WTC11 (cell line): ENCODE data around the gene IL17RC.

ENCODE experiments used
- CBFB ChIP-seq: sonication (generic); formaldehyde crosslinking; IDR thresholded peaks from 2 replicates; pipeline ENCODE4 v1.8.1; 2022; ENCODE audit warnings: mild to moderate bottlenecking, low read depth, missing genetic modification reagents
- FOXP1 ChIP-seq: sonication (generic); formaldehyde crosslinking; IDR thresholded peaks from 2 replicates; pipeline ENCODE4 v1.8.0; 2022; ENCODE audit warnings: missing genetic modification reagents, mild to moderate bottlenecking, moderate library complexity, borderline replicate concordance
- GTF2I ChIP-seq: fragments of 250-450 bp; sonication (Bioruptor Pico); conservative IDR thresholded peaks from 2 replicates; pipeline ENCODE4 v1.4.0; 2021; ENCODE audit warnings: mild to moderate bottlenecking
- IRF2 ChIP-seq: sonication (generic); formaldehyde crosslinking; IDR thresholded peaks from 2 replicates; pipeline ENCODE4 v1.8.0; 2022; ENCODE audit warnings: low read depth, missing genetic modification reagents, borderline replicate concordance
- JAZF1 ChIP-seq: fragments of 250-450 bp; sonication (Bioruptor Pico); IDR thresholded peaks from 2 replicates; pipeline ENCODE4 v1.9.0; 2021; ENCODE audit warnings: moderate library complexity, mild to moderate bottlenecking, inconsistent platforms
- ZNF263 ChIP-seq: sonication (generic); formaldehyde crosslinking; IDR thresholded peaks from 2 replicates; pipeline ENCODE4 v1.8.1; 2022; ENCODE audit warnings: low read depth, mild to moderate bottlenecking, moderate library complexity, missing genetic modification reagents
- TF ChIP-seq, protein P1 (sequence below): fragments of 200-600 bp; IDR thresholded peaks from 2 replicates; pipeline ENCODE4 v1.8.0; 2022; ENCODE audit warnings: antibody characterized with exemption
- TF ChIP-seq, protein P2 (sequence below): sonication (generic); formaldehyde crosslinking; IDR thresholded peaks from 2 replicates; pipeline ENCODE4 v1.8.1; 2023; ENCODE audit warnings: mild to moderate bottlenecking, missing genetic modification reagents, moderate library complexity
- TF ChIP-seq, protein P3 (sequence below): sonication (generic); formaldehyde crosslinking; IDR thresholded peaks from 2 replicates; pipeline ENCODE4 v1.8.0; 2023; ENCODE audit warnings: mild to moderate bottlenecking, missing genetic modification reagents

DNA sequence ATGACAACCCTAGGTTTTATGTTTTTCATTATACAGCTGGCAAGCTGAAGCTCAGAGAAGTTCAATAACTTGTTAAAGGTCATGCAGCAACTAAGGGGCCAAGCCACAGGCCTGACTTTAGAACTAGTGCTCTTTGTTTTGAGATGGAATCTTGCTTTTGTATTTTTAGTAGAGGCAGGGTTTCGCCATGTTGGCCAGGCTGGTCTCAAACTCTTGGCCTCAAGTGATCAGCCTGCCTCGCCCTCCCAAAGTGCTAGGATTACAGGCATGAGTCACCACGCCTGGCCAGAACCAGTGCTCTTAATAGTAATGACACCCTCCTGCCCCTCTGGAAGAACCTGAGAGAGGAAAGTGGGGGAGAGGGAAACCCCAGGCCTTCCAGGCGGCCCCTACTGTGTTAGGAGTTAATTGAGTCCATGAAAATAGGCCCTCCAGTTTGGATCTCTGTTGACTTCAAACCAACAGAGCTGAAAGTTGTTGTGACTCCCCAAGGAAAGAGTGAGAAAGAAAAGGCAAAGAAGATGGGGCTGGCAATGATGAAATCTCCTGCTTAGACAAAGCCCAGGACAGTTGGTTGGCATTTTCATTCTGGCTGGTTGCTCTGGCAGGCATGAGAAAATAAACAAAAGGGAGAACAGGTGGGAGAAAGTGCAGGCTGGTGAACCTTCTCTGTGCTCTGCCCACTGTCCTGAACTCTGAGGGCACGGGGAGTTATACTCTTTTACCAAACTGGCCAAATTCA is 38.9 kb downstream of the IL17RC start:
- TF ChIP-seq, protein P1, sequence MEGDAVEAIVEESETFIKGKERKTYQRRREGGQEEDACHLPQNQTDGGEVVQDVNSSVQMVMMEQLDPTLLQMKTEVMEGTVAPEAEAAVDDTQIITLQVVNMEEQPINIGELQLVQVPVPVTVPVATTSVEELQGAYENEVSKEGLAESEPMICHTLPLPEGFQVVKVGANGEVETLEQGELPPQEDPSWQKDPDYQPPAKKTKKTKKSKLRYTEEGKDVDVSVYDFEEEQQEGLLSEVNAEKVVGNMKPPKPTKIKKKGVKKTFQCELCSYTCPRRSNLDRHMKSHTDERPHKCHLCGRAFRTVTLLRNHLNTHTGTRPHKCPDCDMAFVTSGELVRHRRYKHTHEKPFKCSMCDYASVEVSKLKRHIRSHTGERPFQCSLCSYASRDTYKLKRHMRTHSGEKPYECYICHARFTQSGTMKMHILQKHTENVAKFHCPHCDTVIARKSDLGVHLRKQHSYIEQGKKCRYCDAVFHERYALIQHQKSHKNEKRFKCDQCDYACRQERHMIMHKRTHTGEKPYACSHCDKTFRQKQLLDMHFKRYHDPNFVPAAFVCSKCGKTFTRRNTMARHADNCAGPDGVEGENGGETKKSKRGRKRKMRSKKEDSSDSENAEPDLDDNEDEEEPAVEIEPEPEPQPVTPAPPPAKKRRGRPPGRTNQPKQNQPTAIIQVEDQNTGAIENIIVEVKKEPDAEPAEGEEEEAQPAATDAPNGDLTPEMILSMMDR, result no peak
- TF ChIP-seq CBFB (CRISPR knock-in tag) (no peak), FOXP1 (CRISPR knock-in tag) (no peak), ZNF263 (CRISPR knock-in tag) (no peak), GTF2I (CRISPR knock-in tag) (no peak), IRF2 (no peak), JAZF1 (CRISPR knock-in tag) (no peak)
- TF ChIP-seq, protein P2, sequence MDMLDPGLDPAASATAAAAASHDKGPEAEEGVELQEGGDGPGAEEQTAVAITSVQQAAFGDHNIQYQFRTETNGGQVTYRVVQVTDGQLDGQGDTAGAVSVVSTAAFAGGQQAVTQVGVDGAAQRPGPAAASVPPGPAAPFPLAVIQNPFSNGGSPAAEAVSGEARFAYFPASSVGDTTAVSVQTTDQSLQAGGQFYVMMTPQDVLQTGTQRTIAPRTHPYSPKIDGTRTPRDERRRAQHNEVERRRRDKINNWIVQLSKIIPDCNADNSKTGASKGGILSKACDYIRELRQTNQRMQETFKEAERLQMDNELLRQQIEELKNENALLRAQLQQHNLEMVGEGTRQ, result no peak
- TF ChIP-seq, protein P3, sequence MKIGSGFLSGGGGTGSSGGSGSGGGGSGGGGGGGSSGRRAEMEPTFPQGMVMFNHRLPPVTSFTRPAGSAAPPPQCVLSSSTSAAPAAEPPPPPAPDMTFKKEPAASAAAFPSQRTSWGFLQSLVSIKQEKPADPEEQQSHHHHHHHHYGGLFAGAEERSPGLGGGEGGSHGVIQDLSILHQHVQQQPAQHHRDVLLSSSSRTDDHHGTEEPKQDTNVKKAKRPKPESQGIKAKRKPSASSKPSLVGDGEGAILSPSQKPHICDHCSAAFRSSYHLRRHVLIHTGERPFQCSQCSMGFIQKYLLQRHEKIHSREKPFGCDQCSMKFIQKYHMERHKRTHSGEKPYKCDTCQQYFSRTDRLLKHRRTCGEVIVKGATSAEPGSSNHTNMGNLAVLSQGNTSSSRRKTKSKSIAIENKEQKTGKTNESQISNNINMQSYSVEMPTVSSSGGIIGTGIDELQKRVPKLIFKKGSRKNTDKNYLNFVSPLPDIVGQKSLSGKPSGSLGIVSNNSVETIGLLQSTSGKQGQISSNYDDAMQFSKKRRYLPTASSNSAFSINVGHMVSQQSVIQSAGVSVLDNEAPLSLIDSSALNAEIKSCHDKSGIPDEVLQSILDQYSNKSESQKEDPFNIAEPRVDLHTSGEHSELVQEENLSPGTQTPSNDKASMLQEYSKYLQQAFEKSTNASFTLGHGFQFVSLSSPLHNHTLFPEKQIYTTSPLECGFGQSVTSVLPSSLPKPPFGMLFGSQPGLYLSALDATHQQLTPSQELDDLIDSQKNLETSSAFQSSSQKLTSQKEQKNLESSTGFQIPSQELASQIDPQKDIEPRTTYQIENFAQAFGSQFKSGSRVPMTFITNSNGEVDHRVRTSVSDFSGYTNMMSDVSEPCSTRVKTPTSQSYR (CRISPR knock-in tag), result no peak
